LHCN-M2 (cell line): Measurements from ENCODE around the gene RRP1B. TPM values are rescaled to one million over a fixed set of nuclear protein-coding genes. Genes with fewer than 3 reads are reported as not detected.
"Not testable (repeated sequence)": the region's sequence is repeated elsewhere in the genome, so short reads cannot be mapped to it uniquely, and the experiment has no call there.

Source experiments
- DNase-seq: peaks from one replicate; pipeline ENCODE4 v3.0.0-alpha.2; 2012; ENCODE audit warnings: low read depth
- total RNA-seq: library from RNA; depleted of rRNA; stranded (reverse); fragments of >200 nt; gene quantifications from 2 replicates; pipeline ENCODE4 v1.2.3, GENCODE V29; 2014

Gene RRP1B
- total RNA-seq, 1 experiment from 2014 or later, result 36.8 TPM

DNA sequence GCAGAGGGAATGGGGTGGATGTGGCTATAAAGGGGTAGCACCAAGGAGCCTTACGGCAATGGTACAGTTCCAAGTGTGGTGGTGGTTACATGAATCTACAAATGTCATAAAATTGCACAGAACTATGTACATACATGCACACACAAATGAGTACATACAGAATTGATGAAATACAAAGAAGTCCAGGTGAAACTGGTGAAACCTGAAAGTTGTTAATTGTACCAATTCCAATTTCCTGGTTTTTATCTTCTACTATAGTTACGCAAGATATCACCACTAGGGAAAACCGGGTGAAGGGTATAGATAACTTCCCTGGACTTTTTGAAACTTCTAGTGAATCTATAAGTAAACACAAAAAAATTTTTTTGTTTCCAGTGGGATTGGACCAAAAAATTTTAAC lies 19.0 kb upstream of the RRP1B start:
- no peak for DNase-seq

DNA sequence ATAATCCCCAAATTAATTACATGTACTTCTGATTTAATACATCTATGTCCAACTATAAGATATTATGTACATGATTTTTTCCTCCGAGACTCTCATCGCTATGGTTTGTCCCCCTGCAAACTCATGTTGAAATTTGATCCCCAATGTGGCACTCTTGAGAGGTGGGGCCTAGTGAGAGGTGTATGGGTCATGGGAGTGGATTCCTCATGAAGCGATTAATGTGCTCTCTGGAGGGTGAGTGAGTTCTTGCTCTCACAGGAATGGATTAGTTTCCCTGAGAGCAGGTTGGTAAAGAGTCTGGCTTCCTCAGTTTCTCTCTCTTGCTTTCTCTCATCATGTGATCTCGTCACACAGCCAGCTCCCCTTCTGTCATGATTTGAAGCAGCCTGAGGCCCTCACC lies 16.2 kb upstream of the RRP1B start:
- DNase-seq, result no peak

DNA sequence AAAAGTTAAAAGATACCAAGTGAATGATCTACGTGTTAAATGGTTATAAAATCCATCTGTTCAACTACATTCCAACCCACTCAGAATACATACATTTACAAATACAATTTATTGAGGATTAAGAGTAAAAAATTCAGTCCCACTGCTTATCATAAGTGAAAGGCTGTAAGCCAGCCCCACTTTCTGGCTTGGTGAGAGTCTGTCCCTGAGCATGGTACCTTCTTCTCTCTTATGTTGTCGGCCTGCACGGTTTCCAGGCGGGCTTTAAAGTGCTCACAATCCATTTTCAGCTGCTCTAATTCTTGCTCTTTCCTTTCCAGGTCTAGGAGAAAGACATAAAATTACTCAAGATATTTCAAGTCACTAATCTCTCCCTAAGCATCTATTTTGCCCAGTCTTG lies 15.3 kb upstream of the RRP1B start:
- DNase-seq, result peak; percentile 26

DNA sequence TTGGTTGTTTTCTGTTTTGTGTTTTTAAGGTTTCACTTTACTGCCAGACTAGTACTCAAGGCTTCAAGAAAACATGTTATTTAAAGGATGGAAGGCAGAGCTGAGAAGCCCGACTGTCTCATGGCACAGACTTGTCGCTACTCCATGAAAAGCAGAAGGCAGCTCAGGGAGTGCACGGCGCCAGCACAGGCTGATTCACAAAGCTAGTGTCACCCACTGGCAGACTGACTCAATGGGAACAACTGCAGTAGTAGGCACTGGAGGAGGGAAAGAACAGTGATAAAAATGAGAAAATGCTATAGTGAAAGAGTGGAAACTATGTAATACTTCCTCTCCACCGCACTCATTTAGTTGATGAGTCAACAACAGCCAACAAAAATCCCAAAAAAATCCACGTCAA lies 14.8 kb upstream of the RRP1B start:
- DNase-seq, result peak; percentile 93

DNA sequence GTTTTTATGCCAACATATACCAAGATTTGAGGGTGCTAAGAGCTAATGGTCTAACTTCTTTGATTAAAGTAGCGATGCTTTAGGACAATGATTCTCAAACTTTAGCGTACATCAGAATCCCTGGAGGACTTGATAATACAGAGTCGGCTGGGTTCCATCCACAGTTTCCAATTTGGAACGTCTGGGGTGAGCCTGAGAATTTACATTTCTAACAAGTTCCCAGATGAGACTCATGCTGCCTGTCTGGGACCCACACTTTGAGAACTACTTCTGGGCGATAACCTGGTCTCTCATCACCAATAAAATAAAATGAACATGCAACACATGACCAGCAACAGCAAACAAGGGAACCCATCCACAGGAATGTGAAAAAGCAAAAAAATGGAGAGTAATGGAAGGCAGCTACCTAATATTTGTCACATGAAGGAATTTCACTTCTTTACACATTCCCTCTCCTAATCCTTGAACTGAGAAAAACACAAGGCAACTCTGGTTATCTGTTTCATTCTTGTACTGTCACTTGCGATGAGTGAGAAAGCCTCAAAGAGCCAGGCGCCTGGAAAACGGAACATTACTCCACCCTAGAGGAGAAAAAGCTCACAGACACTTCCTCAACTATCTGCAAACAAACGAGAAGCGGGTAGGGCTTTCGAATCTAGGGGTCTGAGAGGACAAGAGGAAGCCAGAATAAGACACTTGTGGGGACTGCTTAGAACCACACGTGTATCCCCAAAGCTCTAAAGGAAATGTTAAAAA lies 14.0 kb upstream of the RRP1B start:
- peak; percentile 94 for DNase-seq

DNA sequence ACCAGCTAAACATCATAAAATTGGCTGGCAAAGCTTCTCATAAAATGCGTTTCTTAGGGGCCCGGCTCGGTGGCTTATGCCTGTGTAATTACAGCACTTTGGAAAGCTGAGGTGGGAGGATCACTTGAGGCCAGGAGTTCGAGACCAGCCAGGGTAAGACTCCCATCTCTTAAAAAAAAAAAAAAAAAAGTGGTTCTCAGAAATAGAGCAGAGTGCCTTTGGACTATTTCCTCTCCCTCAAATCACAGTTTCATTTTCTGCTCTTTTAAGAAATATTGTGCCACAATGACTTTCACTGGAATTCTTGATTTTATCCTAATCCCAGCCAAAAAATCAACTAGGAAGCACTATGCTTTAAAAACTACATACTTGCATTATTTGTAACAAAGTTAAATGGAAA lies 13.4 kb upstream of the RRP1B start:
- DNase-seq, result no peak

DNA sequence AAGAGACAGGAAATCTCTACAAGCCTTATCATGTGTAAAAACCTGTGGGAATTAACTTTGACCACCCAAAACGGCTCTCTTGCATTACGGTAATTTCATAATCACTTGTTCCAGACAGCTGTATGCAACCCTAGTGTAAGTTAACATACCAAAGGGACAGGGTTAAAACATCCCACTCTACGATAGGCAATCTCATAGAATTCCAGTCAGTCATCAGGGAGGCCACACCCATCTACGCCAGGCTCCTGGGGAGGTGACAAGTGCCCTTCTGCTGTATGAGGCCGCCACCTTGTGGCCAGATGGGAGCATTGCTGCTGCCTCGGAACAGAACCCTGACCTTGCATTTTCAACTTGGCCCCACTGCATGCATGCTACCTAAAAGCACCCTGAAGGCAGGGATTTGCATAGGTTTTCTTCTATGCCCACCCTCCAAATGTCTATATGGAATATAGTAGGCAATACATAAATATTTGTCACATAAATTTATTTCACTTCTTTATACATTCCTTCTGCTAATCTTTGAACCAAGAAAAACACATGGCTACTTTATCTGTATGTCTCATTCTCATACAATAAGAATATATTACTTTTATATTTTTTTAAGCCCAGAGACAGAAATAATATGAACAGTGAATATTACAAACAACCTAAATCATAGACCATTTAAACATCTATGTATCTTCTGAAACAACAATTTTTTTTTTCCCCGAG lies 12.7 kb upstream of the RRP1B start:
- peak; percentile 95 for DNase-seq

DNA sequence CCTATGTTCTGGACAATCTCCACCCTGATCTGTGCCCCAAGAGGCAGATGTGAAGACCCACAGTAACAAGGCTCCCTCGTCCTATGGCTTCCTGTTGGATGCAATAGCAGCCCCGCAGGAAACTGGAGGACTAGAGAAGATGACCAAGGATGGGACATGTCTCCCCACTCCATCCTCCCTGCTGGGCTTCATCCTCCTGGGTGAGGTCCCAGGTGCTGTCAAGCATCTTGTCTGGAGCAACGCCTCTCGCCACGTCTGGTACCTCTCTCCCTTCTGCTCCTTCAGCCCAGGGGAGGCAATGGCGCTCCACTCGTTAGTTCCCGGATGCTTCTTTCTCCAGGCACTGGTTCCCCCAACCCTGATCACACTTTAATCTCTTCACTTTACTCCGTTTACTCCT lies 11.2 kb upstream of the RRP1B start:
- no peak for DNase-seq

DNA sequence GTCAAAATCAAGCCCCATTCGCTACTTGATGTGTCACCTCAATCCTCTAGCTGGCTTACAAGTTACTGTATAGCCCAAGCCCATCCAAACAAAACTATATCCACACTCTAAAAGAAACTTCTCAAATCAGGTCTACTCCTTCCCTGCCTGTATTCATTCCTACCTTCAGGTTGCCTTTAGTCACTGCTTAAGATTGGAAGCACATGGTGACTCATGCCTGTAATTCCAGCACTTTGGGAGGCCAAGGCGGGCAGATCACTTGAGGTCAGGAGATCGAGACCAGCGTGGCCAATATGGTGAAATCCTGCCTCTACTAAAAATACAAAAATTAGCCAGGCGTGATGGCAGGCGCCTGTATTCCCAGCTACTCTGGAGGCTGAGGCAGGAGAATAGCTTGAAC lies 7.4 kb upstream of the RRP1B start:
- DNase-seq, result not testable (repeated sequence)

DNA sequence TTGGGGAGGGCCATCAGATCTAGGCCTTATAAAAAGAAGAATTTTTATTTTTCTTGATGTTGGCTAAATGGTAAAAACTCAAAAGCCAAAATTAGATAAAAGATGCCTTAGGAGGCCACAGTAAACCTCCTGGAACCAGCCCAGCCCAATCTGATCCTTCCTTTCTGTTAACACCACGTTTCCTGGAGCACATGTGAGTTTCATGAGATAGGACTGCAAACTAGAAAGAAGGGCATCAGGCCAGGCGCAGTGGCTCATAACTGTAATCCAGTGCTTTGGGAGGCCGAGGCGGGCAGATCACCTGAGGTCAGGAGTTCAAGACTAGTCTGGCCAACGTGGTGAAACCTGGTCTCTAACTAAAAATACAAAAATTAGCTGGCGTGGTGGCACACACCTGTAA lies 6.7 kb upstream of the RRP1B start:
- DNase-seq, result no peak

DNA sequence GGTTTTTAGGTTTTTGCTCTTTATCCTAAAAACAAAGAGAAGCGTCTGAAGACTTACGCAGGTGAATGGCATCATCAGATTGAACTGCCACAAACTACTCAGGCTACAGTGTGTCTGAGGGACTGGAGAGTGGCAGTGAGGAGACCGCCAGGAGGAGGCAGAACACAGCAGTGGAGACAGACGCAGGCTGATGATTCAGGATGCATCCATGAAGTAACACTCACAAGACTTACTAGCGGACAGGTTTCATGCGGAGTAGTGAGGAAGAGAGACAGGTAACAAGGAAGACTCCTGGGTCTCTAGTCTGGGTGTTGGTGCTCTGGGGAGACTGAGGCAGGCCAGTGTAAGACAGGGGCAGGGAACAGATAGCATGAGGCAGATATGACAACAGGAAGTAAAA lies 5.7 kb upstream of the RRP1B start:
- DNase-seq, result no peak

DNA sequence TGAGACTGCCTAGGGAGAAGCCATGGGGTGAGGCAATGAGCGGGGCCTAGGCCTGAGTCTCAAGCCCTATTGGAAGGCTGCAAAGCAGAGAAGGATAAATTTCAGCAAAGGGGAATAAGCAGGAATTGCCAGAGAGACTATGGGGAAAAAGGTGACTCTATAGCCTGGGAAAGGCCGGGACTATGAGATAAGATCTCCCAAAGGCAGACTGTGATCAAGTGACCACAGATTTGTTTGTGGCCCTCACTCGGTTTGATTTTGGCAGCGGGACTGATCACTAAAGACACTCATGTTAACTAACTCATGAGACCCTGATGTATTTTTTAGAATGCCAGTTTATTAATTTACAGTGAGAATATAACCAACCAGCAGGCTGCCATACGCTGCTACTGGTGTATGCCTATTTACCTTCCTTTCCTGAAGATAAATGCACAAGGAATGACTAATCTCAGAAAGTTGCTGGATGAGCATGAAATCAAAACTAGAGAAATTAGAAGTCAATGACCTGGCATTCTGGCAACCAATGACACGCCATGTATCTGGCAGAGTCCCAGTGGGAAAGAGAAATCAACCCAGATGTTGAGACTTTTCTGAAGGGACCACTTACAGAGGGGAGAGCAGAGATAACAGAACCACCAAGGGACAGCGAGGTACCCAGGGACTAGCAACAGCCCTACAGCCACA lies 4.4 kb upstream of the RRP1B start:
- peak; percentile 29 for DNase-seq

DNA sequence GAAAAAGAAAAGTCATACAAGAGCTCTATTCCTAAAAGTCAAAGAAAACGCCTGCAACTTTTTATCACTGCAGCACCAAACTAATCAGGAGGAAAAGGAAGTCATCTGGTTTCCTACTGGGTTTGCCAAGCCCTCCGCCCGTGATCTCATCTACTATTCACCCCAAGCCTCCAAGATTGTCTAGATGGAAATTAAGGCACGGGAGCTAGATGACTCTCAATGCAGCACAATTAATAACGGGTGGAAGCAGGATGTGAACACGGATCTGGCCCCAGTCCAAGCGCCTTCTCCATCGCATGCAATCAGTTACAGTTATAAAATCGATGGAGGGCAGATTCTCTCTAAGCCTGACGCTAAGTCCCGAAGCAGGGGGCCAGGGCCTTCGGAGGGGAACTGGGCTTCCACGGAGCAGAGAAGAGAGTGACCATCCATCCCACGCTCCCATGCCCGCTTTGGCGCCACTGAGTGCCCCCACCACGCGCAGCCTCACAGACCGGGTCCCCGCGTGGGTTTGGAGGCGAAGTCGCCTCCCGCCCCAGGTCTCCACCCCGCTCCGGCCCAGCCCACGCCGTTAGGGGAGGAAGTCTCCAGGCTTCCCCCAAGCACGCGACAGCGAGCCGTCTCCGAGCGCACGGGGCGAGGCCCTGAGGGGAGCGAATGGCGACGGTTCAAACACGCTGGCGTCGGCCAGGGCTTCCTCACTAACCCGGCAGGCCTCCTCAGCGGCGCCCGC lies 1.8 kb upstream of the RRP1B start:
- DNase-seq, result no peak

DNA sequence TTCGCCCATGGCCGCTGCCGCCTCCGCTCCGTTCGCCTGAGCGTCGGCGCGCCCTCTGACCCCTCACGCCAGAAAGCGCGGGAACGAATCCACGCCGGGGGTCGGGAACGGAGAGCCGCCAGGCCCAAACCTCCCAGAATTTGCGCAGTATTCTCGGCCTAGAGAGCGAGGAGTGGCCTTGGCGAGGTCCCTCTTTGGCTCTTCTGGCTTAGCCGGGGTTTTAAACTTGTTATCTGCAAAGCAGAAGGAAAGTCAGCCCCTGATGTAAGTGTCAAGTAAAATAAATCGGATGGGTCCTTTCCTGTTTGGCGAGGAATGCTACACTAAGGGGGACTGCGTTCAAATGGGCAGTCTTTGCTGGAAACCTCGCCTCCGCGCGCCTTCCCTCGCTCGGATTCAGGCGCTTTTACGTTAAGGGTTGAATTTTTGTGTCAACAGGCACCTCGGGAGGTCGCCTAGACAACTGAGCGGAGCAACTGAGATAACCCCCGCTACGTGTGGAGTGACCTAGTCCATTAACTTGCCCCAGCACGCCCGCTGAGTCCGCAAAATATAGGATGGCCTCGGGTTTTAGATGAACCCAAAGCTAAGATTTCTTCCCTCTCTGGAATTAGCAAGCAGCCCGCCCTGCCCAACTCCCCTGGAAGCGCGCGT lies 1.1 kb upstream of the RRP1B start:
- no peak for DNase-seq

DNA sequence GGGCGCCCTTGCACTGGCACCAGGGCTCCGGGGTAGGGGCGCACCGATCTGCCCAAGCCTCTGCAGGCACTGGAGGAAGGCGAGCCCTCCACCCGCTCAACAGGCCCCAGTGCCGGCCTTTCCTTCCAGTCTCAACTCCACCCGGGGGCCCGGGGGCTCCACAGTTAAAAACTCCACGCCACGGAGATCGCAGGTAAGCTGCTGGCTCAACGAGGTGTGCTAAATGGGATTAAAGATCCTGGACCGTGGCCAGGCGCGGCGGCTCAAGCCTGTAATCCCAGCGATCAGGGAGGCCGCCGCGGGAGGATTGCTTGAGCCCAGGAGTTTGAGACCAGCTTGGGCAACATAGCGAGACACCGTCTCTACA lies 608 bp upstream of the RRP1B start:
- DNase-seq, result no peak

DNA sequence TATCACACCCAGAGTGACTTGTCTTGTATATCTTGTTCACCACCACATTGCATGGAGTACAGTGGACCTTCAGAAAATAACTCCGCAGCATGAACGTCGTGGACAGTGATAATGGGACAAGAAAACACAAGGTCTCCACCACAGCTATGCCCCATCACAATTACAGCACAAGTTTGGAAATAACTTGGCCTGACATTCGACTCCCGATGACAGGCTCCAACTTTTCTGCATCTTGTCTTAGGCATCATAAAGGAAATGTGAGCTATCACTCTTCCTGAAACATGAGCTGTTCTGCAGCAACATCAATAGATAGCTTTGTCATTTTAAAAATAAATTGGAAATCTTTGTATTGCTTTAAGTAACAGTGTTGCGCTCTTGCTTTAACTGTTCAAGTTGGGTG lies 2.9 kb downstream of the RRP1B start:
- DNase-seq, result peak; percentile 19

DNA sequence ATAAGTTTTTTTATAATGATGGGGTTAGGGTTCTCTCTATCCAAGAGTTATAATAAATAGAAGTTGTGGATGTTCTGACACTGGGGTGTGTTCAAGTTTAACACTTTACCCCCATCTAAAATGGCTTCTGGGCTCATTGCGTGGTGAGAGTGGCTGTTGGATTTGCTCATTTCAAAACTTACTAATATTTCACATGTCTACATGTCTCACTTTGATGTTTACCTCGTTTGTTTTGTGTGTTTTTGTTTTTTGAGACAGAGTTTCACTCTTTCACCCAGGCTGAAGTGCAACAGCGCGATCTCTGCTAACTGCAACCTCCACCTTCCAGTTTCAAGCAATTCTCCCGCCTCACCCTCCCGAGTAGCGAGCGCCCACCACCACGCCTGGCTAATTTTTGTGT lies 3.7 kb downstream of the RRP1B start:
- no peak for DNase-seq

DNA sequence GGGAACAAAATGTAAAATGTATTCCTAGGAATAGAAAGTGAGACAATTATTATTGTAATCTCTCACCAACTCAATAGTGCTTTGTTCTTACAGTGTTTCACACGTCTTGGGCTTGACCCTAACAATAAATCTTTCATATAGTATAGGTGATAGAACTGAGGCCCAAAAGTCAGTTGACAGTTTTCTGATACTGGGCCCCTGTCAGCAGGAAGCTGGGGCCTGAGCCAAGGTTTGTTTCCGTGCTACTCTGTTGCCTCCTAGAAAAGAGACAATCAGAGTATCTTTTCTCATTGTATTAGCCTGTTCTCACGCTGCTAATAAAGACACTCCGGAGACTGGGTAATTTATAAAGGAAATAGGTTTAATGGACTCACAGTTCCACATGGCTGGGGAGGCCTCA lies 5.0 kb downstream of the RRP1B start:
- DNase-seq, result no peak

DNA sequence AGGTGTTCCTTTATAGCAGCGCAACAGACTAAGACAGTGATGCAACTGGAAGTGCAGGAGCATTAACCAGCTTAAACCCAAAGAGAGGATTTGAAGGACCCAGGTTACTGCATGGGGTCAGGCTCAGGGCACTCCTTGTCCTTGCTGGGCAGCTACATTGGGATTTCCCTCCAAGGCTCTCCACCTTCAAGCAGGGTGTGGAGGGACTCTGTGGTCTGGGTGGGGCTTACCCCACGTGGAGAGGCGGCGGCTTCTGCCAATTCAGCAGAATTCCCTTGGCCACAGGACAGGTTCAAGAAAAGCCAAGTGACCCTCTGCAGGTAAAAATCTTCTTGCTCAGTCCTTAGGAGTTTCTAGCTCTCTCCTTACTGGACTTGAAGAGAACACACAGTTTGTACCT lies 6.5 kb downstream of the RRP1B start:
- no peak for DNase-seq

DNA sequence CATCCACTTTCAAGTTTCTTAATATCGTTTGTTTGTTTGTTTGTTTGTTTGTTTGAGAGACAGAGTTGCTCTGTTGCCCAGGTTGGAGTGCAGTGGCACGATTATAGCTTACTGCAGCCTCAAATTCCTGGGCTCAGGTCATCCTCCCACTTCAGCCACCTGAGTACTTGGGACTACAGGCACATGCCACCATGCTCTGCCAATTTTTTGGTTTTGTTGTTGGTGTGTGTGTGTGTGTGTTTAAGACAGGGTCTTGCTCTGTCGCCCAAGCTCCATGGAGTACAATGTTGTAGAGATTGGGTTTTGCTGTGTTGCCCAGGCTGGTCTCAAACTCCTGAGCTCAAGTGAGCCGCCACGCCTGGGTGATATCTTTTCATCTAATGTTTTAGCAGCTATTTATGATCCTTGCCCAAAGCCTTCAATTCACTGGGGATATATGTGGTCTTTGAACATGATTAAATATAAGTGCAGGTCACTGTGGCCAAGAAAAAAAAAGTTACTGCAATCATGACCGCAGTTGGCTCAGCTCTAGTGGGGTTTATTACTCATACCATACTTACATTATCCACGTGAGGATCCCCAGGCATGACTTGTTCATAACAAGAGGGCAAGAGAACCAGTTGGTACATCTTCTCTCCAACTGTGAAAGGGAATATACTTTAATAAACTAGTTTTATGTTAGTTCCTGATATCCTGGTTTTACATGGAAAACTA lies 8.0 kb downstream of the RRP1B start:
- DNase-seq, result peak; percentile 96
